ENCODE measurements around the gene LRRD1. TPM values are rescaled to one million over a fixed set of nuclear protein-coding genes. Genes with fewer than 3 reads are reported as not detected.

Gene LRRD1
- total and polyA plus RNA-seq, 2 of the 13 experiments (the other 11 are each of a cell fraction or from before 2014, with no cell fraction given), result 0.03 TPM; not detected in 1

- TF ChIP-seq, protein P1, sequence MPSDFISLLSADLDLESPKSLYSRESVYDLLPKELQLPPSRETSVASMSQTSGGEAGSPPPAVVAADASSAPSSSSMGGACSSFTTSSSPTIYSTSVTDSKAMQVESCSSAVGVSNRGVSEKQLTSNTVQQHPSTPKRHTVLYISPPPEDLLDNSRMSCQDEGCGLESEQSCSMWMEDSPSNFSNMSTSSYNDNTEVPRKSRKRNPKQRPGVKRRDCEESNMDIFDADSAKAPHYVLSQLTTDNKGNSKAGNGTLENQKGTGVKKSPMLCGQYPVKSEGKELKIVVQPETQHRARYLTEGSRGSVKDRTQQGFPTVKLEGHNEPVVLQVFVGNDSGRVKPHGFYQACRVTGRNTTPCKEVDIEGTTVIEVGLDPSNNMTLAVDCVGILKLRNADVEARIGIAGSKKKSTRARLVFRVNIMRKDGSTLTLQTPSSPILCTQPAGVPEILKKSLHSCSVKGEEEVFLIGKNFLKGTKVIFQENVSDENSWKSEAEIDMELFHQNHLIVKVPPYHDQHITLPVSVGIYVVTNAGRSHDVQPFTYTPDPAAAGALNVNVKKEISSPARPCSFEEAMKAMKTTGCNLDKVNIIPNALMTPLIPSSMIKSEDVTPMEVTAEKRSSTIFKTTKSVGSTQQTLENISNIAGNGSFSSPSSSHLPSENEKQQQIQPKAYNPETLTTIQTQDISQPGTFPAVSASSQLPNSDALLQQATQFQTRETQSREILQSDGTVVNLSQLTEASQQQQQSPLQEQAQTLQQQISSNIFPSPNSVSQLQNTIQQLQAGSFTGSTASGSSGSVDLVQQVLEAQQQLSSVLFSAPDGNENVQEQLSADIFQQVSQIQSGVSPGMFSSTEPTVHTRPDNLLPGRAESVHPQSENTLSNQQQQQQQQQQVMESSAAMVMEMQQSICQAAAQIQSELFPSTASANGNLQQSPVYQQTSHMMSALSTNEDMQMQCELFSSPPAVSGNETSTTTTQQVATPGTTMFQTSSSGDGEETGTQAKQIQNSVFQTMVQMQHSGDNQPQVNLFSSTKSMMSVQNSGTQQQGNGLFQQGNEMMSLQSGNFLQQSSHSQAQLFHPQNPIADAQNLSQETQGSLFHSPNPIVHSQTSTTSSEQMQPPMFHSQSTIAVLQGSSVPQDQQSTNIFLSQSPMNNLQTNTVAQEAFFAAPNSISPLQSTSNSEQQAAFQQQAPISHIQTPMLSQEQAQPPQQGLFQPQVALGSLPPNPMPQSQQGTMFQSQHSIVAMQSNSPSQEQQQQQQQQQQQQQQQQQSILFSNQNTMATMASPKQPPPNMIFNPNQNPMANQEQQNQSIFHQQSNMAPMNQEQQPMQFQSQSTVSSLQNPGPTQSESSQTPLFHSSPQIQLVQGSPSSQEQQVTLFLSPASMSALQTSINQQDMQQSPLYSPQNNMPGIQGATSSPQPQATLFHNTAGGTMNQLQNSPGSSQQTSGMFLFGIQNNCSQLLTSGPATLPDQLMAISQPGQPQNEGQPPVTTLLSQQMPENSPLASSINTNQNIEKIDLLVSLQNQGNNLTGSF (CRISPR knock-in tag; IDR thresholded peaks at IDR 0.05), result peak; percentile 70; the same call in 1 of the 2 replicates
- TF ChIP-seq RAD21 (CRISPR knock-in tag; IDR thresholded peaks at IDR 0.05) (peak; percentile 81), CEBPB (IDR thresholded peaks at IDR 0.05; ENCODE audit: borderline replicate concordance, low read depth, low read length) (no peak), ZNF776 (CRISPR knock-in tag; IDR thresholded peaks at IDR 0.05) (no peak; the same call in 1 of the 2 replicates), NBN (conservative IDR thresholded peaks at IDR 0.05) (no peak), REPIN1 (CRISPR knock-in tag; IDR thresholded peaks at IDR 0.05; ENCODE audit: borderline replicate concordance, low read depth) (peak; percentile 57; the same call in 1 of the 2 replicates), PLRG1 (conservative IDR thresholded peaks at IDR 0.05) (no peak), NFRKB (IDR thresholded peaks at IDR 0.05) (no peak), ELF3 (CRISPR knock-in tag; IDR thresholded peaks at IDR 0.05) (no peak), HES4 (CRISPR knock-in tag; IDR thresholded peaks at IDR 0.05; ENCODE audit: borderline replicate concordance) (no peak), SALL1 (CRISPR knock-in tag; IDR thresholded peaks at IDR 0.05) (peak; percentile 74; the same call in 1 of the 2 replicates), MTERF4 (CRISPR knock-in tag; IDR thresholded peaks at IDR 0.05) (no peak), ZEB1 (IDR thresholded peaks at IDR 0.05; ENCODE audit: insufficient replicate concordance, low read depth) (peak; percentile 73), LCORL (IDR thresholded peaks at IDR 0.05) (no peak), LCORL (CRISPR knock-in tag; IDR thresholded peaks at IDR 0.05) (peak; percentile 71), SRY (CRISPR knock-in tag; IDR thresholded peaks at IDR 0.05) (0 out of 2 replicates have a peak, but pooled peaks have one; percentile 14)
- TF ChIP-seq, protein P2, sequence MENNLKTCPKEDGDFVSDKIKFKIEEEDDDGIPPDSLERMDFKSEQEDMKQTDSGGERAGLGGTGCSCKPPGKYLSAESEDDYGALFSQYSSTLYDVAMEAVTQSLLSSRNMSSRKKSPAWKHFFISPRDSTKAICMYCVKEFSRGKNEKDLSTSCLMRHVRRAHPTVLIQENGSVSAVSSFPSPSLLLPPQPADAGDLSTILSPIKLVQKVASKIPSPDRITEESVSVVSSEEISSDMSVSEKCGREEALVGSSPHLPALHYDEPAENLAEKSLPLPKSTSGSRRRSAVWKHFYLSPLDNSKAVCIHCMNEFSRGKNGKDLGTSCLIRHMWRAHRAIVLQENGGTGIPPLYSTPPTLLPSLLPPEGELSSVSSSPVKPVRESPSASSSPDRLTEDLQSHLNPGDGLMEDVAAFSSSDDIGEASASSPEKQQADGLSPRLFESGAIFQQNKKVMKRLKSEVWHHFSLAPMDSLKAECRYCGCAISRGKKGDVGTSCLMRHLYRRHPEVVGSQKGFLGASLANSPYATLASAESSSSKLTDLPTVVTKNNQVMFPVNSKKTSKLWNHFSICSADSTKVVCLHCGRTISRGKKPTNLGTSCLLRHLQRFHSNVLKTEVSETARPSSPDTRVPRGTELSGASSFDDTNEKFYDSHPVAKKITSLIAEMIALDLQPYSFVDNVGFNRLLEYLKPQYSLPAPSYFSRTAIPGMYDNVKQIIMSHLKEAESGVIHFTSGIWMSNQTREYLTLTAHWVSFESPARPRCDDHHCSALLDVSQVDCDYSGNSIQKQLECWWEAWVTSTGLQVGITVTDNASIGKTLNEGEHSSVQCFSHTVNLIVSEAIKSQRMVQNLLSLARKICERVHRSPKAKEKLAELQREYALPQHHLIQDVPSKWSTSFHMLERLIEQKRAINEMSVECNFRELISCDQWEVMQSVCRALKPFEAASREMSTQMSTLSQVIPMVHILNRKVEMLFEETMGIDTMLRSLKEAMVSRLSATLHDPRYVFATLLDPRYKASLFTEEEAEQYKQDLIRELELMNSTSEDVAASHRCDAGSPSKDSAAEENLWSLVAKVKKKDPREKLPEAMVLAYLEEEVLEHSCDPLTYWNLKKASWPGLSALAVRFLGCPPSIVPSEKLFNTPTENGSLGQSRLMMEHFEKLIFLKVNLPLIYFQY (CRISPR knock-in tag; IDR thresholded peaks at IDR 0.05; ENCODE audit: borderline replicate concordance), result peak; percentile 80
- TF ChIP-seq, protein P3, sequence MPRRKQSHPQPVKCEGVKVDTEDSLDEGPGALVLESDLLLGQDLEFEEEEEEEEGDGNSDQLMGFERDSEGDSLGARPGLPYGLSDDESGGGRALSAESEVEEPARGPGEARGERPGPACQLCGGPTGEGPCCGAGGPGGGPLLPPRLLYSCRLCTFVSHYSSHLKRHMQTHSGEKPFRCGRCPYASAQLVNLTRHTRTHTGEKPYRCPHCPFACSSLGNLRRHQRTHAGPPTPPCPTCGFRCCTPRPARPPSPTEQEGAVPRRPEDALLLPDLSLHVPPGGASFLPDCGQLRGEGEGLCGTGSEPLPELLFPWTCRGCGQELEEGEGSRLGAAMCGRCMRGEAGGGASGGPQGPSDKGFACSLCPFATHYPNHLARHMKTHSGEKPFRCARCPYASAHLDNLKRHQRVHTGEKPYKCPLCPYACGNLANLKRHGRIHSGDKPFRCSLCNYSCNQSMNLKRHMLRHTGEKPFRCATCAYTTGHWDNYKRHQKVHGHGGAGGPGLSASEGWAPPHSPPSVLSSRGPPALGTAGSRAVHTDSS (CRISPR knock-in tag; conservative IDR thresholded peaks at IDR 0.05), result no peak
Observed at GRCh38 chr7:92178928-92179924, at the start of gene LRRD1 (continued).

Measured in HepG2 (cell line).